Progenitor cell of endocrine pancreas (in vitro differentiated cells): Measurements from ENCODE around the gene TSPO2. TPM values are rescaled to one million over a fixed set of nuclear protein-coding genes. Genes with fewer than 3 reads are reported as not detected.

Experiments used
- DNase-seq: peaks from one replicate; pipeline ENCODE4 v3.0.0; 2021; ENCODE audit warnings: low spot score; ENCODE audit not compliant: unreplicated experiment
- H3K27ac Mint-ChIP-seq: 2 replicates; pipeline ENCODE4 v1.8.0; 2021; ENCODE audit warnings: mild to moderate bottlenecking, moderate library complexity, mixed read lengths
- H3K27me3 Mint-ChIP-seq: 2 replicates; pipeline ENCODE4 v1.8.0; 2021; ENCODE audit warnings: mixed read lengths
- H3K36me3 Mint-ChIP-seq: 2 replicates; pipeline ENCODE4 v1.8.0; 2022; ENCODE audit warnings: mixed read lengths; ENCODE audit not compliant: insufficient read depth
- H3K4me1 Mint-ChIP-seq: 2 replicates; pipeline ENCODE4 v1.8.0; 2021; ENCODE audit warnings: low read depth, mixed read lengths
- H3K4me3 Mint-ChIP-seq: 2 replicates; pipeline ENCODE4 v1.8.0; 2021; ENCODE audit warnings: low read depth, mild to moderate bottlenecking, moderate library complexity, mixed read lengths
- H3K9me3 Mint-ChIP-seq: 2 replicates; pipeline ENCODE4 v1.8.0; 2021; ENCODE audit warnings: low read depth, mixed read lengths
- total RNA-seq: library from RNA; stranded (reverse); gene quantifications from 2 replicates; pipeline ENCODE4 v1.2.1, GENCODE V29; 2021
- TF ChIP-seq, protein P1 (sequence below): fragments of 200-600 bp; sonication (generic); IDR thresholded peaks from one replicate; pipeline ENCODE4 v1.5.0; 2021; ENCODE audit warnings: antibody characterized with exemption, mild to moderate bottlenecking; ENCODE audit not compliant: unreplicated experiment

Gene TSPO2
- total RNA-seq, 1 donor from 2014 or later: not detected

DNA sequence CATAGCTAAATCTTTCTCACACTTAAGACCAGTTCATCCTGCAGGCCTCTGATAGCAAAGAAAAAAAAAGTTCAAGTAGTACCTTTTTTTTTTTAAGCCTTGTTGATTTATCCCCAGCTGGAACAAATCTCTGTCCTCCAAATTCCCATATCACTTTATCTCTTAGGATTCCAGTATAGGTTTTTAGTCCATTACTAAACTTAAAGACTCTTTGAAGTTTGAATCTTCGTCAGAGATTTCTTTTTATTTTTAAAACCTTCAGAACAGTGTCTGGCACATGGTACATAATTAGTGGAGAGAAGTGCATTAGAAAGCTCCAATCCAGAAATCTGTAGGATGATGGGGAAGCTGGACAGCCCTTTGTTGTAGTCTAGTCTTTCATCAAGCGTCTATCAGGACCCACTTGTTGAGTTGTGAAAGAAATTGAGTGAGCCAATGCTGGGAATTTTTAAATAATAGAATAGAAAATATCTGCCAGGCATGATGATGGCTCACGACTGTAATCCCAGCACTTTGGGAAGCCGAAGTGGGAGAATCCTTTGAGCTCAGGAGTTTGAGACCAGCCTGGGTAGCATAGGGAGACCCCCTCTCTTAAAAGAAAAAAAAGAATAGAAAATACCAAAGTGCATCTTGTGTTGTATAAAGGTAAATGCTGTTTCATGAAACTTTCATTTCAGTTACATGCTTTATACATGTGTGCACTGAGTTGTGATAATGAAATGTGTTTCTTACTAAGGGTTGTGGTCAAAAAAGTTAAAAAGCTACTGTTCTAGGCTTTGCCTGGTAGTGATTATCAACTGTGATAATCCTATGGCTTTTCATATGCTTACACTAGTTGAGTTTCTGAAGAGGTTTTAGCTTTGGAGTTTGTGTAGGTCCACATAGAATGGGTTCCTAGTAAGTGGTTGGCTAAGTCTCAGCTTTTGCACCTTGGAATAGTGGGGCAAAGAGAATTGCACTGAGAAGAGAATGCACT is 33.7 kb downstream of the TSPO2 start:
- peaks cover 11% of the 10 kb centered on the region for H3K36me3 Mint-ChIP-seq
- H3K27ac Mint-ChIP-seq: no peak overlapping the region
- TF ChIP-seq, protein P1, sequence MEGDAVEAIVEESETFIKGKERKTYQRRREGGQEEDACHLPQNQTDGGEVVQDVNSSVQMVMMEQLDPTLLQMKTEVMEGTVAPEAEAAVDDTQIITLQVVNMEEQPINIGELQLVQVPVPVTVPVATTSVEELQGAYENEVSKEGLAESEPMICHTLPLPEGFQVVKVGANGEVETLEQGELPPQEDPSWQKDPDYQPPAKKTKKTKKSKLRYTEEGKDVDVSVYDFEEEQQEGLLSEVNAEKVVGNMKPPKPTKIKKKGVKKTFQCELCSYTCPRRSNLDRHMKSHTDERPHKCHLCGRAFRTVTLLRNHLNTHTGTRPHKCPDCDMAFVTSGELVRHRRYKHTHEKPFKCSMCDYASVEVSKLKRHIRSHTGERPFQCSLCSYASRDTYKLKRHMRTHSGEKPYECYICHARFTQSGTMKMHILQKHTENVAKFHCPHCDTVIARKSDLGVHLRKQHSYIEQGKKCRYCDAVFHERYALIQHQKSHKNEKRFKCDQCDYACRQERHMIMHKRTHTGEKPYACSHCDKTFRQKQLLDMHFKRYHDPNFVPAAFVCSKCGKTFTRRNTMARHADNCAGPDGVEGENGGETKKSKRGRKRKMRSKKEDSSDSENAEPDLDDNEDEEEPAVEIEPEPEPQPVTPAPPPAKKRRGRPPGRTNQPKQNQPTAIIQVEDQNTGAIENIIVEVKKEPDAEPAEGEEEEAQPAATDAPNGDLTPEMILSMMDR: no peak
- H3K9me3 Mint-ChIP-seq: no peaks in the 10 kb centered on the region
- DNase-seq: no peak
- H3K4me3 Mint-ChIP-seq: peak overlapping the region; percentile 86
- peaks cover 30% of the 10 kb centered on the region for H3K4me1 Mint-ChIP-seq
- no peaks in the 10 kb centered on the region for H3K27me3 Mint-ChIP-seq

DNA sequence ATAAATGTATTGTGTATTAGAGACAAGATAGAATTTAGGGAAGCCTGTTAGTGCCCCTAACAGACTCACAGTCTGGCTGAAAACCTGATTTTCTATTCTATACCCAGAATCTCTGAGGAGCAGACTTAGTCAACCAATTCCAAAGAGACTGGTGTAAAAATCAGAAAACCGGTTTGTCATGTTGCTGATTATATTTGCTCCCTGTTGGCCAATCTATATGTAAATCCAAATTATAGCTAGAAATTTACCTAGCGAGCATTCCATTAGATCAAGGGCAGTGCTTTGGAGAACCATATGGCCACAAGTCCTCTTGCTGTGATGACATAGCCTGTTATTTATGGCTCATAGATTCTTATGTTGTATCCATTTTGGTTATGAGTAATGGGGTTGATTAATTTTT is 35.3 kb downstream of the TSPO2 start:
- H3K27ac Mint-ChIP-seq: no peak overlapping the region
- no peak overlapping the region for H3K4me3 Mint-ChIP-seq
- H3K9me3 Mint-ChIP-seq: no peaks in the 10 kb centered on the region
- peaks cover 25% of the 10 kb centered on the region for H3K4me1 Mint-ChIP-seq
- DNase-seq: no peak
- no peaks in the 10 kb centered on the region for H3K27me3 Mint-ChIP-seq
- H3K36me3 Mint-ChIP-seq: peaks cover 16% of the 10 kb centered on the region
- TF ChIP-seq, protein P1: no peak

- Mint-ChIP-seq H3K4me1 (peaks cover 25% of the 10 kb centered on the region), H3K27ac (no peak overlapping the region), H3K36me3 (peaks cover 17% of the 10 kb centered on the region), H3K27me3 (no peaks in the 10 kb centered on the region), H3K9me3 (no peaks in the 10 kb centered on the region), H3K4me3 (no peak overlapping the region)
- DNase-seq: no peak
- TF ChIP-seq, protein P1: no peak
Observed at GRCh38 chr6:41078101-41078500, 35.8 kb downstream of the TSPO2 start.

DNA sequence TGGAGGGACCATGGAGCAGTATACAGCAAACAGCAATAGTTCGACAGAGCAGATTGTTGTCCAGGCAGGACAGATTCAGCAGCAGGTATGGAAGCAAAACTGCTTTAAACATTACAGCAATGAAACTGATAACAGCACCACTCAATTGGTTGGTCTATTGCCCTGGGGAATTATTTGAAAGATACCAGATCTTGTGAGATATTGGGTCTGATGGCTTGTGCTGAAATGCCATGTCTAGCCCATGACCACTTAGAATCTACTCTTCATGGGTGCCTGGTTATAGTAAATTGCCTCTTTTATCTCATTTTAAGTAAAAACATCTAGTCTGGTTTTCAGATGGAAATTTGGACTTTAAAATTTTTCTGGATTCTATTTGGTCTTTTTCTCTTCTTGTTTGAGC is 36.8 kb downstream of the TSPO2 start:
- Mint-ChIP-seq H3K27ac (no peak overlapping the region), H3K4me1 (peaks cover 24% of the 10 kb centered on the region), H3K9me3 (no peaks in the 10 kb centered on the region), H3K4me3 (no peak overlapping the region), H3K36me3 (peaks cover 20% of the 10 kb centered on the region), H3K27me3 (no peaks in the 10 kb centered on the region)
- DNase-seq: no peak
- TF ChIP-seq, protein P1: no peak

DNA sequence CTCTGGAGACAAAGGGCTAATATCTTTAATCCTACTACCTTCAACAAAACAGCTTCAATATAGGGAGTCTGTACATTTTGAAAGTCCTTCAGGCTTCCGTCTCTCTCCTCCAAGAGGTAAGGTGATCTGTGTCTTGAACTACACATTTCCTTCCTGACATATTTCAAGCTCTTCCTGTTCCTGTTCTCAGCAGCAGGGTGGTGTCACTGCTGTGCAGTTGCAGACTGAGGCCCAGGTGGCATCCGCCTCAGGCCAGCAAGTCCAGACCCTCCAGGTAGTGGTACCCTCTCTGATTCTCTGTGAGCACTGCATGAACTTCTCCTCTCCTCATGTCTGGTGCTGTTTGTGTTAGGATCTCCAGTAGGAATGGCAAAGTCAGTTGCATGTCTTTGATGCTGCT is 38.4 kb downstream of the TSPO2 start:
- no peak overlapping the region for H3K27ac Mint-ChIP-seq

More for the DNA sequence above, 38.4 kb downstream of the TSPO2 start:
- TF ChIP-seq, protein P1: no peak
- Mint-ChIP-seq H3K9me3 (no peaks in the 10 kb centered on the region), H3K4me1 (peaks cover 8% of the 10 kb centered on the region), H3K4me3 (no peak overlapping the region), H3K27me3 (no peaks in the 10 kb centered on the region), H3K36me3 (peaks cover 24% of the 10 kb centered on the region)
- no peak for DNase-seq
